Stimulated activated CD4-positive, alpha-beta T cell treated with anti-CD3 and anti-CD28 coated beads, TNF-alpha, amount 100 ng/mL, for 48 hours (primary cell): ENCODE data around the gene PDXDC1.
"Not testable (repeated sequence)": the region's sequence is repeated elsewhere in the genome, so short reads cannot be mapped to it uniquely, and the experiment has no call there.

Experiments used
- DNase-seq, 3 donors: peaks; one replicate each; pipeline ENCODE4 v3.0.0-alpha.2; 2020; ENCODE audit warnings: low read depth in 3 of 3

The PDXDC1 gene

GRCh38 chr16:15132719-15133428, 158.0 kb downstream of the PDXDC1 start:
- not testable (repeated sequence) for DNase-seq

- not testable (repeated sequence) for DNase-seq
Observed at GRCh38 chr16:15133554-15133953, 158.7 kb downstream of the PDXDC1 start.

DNA sequence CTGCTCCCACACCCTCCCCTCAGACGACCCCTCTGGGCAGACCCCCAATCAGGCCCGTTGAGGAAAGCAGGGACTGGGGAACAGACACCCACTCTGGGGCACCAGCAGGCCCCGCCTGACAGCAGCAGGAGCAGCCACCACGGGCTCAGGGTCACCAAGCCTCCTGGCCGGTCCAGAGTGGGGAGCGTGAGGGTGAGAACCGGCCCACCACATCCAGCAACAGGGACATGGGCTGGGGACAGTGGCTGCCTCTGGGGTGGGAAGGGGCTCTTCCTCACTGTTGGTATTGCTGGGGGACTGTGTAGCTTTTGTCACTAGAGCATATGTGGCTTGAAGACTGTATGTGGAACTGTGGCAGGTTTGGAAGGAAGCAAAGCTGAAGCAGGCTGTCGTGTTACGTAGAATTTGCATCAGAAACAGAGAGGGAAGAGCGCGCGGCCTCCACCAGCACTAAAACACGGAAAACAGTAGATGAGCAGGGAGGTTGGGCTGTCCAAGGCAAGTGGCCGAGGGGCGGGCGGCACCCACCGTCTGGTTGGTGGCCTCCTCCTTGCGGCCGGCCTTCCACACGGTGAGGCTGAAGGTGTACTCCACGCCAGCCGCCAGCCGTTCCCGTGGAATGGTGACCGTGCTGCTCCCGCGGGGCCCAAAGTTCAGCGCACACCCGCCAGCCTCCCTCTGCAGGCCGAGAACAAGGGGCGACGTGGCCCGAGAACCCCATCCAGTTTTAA, 160.1 kb downstream of the PDXDC1 start:
- DNase-seq = not testable (repeated sequence)

DNA sequence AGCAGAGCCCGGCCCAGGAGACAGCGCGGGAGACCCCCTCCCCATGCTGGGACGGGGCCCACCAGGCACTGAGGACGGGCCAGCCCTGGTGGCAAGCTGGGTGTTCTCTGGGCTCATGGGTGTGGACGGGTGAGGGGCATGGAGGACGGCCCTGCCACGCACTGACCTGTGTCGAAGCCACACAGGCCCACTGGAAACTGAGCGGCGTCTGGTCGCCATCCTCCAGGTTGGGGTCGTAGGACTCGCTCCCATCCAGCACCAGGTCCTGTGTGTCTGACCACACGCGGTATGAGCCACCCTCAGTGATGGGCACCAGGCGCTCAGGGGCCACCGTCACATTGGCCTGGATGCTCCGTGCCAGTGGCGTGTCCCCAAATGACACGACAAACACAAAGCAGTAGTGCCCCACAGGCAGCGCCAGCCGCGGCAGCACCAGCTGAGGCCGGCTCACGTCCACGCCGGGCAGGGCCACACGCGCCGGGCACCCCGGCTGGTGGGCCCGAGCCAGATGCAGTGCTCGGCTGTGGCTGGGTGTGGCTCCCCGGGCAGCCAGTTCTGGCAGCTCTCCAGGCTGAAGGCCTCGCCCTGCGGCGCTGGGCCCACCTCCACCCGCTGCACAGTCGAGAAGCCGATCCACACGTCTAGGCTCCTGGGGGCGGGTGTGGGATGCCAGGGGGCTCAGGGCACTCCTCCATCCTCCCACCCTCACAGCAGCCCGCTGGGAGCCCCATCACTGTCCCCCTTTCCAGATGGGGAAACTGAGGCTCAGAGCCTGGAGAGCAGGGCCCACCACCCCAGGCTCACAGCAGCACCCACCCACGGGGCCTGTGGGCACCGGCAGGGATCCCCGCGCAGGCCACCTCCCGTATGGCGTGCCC, 160.9 kb downstream of the PDXDC1 start:
- not testable (repeated sequence) for DNase-seq

DNA sequence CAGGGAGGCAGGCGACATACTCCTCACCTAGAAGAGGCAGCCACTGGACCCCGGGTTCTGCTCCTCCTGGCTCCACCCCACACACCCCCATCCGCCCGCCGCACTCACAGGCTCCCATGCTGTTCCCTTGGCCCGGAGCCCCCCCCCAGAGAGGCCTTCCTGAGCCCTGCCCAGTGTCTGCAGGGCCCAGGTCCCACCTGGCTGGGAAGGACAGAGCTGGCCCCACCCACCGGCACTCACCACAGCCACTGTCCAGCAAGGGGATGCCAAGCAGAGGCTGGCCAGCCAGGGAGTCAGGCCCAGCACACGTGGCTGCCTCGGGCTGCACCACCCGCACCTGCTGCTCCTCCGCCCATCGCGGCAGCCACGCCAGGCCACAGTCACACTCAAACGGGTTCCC, 162.7 kb downstream of the PDXDC1 start:
- not testable (repeated sequence) for DNase-seq

GRCh38 chr16:15140444-15141365, 165.9 kb downstream of the PDXDC1 start:
- DNase-seq = not testable (repeated sequence)

DNA sequence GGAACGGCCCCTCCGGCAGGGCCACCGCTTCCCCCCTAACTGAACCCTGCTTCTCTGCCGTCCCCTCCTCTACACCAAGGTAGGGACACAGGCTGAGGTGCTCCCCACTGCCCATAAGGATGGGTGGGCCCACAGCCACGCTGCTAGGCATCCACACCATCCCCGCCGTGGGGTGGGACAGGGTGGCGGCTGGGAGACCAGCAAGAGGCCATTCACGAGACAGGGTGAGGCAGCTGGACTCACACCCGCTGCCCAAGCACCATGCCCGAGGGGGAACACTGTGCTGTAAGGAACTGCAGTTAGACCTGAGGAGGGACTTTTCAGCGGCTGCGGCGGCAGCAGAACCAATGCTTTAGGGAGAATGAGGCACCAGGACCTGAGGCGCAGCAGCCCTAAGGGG, 166.8 kb downstream of the PDXDC1 start:
- DNase-seq = no peak

GRCh38 chr16:15142107-15142890, 167.5 kb downstream of the PDXDC1 start:
- not testable (repeated sequence) for DNase-seq

- not testable (repeated sequence) for DNase-seq
Observed at GRCh38 chr16:15142891-15143600, 168.2 kb downstream of the PDXDC1 start.

DNA sequence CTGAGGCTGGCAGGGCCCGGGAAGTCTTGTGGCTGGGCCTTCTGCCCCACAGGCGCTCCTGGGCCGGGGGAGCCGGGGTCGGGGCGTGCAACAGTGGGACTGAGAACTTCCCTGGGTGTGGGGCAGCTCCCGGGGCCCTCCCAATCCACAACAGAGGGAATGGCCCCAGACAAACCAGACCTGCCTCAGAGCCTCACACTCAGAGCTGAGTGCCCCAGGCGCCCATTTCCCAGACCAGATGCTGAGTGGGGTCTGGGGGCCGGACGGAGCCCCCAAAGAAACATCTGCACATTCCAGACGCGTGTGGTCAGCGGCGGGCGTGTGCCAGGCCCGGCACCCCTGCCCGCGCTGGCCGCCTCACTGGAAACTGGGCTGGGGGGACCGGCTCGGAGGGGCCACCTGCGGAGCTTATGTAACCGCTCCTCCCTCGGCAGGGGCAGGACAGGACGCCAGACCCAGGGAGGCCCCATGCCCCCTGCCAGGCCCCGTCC, 168.8 kb downstream of the PDXDC1 start:
- DNase-seq = not testable (repeated sequence)

DNA sequence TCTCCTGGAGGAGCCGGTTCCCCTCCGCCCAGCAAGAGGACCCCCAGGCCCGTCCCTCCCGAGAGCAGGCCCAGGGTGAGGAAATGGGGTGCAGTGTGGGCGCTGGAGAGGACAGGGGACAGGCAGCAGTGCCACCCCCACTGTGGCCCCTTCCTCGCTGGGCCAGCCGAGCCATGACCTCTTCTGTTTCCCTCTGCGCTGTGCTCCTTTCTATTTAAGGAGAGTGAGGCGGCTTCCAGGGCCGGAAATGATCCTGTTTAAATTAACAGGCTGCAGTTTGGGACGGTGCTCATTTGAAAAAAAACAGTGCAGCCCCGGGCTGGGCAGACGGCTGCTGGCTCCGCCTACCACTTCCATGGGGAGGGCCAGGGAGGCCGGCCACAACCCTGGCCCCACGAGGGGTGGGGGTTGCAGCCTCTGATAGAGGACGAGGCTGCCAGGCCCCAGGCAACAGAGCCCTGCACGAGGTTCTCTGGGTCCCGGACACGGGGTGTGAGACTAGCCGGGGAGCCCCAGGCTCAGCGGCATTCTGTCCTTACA, 169.3 kb downstream of the PDXDC1 start:
- DNase-seq = not testable (repeated sequence)

- DNase-seq = not testable (repeated sequence)
Observed at GRCh38 chr16:15144781-15145417, 170.1 kb downstream of the PDXDC1 start.

- DNase-seq = not testable (repeated sequence)
Observed at GRCh38 chr16:15145418-15146263, 170.8 kb downstream of the PDXDC1 start.

DNA sequence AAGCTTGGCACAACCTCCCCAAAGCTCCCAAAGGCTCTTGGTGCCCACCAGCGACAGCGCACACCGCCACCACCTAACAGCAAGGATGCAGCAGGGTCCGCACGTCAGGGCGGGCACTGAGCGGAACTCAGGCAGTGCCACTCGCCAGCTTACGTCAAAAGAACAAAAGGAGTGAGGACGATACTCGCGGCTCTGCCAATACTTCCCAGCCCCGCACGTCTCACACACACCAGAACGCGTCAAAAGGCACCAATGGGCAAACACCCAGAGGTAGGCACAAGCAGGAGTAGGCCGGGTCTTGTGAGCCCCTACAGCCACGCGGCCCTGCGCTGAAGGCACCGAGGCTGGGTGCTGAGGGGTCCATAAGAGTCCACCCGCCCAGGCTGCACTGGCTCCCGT, 171.4 kb downstream of the PDXDC1 start:
- not testable (repeated sequence) for DNase-seq

DNA sequence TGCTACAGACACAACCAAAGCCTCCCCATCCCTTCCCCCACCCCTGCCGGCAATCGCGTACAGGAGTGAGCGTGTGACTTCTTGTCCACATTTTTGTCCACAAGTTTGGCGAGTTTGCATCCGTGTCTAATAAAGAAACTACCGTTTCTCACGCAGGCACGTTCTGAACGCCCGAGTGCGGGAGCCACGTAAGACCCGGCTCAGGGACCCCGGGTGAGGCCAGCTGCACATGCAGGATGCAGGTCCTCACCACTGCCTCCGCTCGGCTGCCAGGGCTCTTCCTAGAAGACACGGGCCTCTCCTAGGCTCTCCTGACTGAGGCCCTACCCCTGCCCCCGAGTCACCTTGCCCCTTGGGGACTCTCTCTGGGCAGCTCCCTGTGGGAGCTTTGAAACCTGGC, 174.0 kb downstream of the PDXDC1 start:
- not testable (repeated sequence) for DNase-seq

- not testable (repeated sequence) for DNase-seq
Observed at GRCh38 chr16:15149260-15149659, 174.4 kb downstream of the PDXDC1 start.

DNA sequence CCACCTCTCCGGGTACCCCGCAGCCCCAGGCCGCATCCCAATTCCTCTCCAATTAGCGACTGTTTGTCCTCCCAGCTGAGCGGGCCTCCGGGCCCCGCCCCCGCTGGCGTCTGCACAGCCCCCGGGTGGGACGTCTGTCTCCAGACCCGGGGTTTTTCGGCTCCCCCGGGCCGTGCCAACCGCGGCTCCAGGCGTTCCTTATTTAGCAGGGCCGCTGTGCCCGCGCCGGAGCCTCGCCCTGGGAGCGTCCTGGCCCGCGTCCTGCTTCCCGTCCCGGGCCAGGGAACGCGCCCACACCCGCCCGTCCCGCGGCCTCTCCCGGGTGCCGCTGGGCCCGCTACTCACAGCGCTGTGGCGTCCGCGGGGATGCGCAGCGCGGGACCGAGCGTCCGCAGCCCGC, 179.2 kb downstream of the PDXDC1 start:
- not testable (repeated sequence) for DNase-seq
